GM10847 (cell line): ENCODE results near the gene PTRHD1.

ENCODE experiments used
- POLR2A ChIP-seq: IDR thresholded peaks from 2 replicates; pipeline ENCODE4 v1.6.1; 2011; ENCODE audit not compliant: insufficient read length; ENCODE audit errors: extremely low read depth

The PTRHD1 gene

DNA sequence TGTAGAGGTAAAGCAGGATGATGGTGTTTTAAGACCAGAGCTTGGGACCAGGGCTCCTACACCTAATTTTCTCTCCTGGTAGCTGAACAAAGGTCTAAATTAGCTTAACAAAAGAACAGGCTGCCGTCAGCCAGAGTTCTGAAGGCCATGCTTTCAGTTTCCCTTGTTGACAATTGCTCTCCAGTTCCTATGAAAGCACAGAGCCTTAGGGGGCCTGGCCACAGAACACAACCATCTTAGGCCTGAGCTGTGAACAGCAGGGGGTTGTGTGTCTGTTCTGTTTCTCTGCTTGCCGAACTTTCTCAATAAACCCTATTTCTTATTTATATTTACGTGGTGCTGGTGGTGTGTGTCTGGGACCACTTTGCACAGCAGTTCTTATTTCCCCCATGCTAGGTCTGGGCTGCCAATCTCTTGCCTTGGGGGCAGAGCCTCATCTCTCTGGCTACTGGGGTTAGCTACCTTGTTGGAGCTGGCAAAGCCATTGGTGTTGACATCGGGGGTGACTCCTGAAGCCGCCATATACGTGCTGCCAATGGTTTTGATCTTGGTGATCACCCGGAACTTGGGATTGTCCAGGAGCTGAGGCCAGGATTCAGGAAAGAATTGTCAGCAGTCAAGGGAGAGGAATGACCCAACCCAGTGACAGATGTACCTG, 29.0 kb upstream of the PTRHD1 start:
- no peak for TF ChIP-seq POLR2A

DNA sequence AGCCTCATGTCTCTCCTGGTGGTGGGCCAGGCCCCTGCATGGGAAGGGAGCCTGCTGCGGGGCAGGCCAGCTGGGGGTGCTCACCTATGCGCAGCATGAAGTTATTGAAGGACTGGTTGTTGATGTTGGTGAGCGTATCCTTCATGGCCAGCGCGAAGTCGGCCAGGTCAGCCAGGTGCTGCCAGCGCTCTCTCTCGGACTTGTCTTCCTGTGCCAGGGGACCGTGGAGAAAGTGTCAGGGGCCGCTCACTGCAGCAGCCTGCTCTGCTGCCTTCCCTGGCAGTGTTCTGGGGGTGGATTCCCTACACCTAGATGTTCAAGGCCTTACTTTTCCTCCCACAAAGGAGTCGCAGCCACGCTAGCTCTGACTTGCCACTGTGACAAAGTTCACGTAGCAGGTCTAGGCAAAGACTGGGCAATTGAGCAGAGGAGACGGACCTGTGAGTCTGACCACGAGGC, 28.3 kb upstream of the PTRHD1 start:
- TF ChIP-seq POLR2A: no peak

DNA sequence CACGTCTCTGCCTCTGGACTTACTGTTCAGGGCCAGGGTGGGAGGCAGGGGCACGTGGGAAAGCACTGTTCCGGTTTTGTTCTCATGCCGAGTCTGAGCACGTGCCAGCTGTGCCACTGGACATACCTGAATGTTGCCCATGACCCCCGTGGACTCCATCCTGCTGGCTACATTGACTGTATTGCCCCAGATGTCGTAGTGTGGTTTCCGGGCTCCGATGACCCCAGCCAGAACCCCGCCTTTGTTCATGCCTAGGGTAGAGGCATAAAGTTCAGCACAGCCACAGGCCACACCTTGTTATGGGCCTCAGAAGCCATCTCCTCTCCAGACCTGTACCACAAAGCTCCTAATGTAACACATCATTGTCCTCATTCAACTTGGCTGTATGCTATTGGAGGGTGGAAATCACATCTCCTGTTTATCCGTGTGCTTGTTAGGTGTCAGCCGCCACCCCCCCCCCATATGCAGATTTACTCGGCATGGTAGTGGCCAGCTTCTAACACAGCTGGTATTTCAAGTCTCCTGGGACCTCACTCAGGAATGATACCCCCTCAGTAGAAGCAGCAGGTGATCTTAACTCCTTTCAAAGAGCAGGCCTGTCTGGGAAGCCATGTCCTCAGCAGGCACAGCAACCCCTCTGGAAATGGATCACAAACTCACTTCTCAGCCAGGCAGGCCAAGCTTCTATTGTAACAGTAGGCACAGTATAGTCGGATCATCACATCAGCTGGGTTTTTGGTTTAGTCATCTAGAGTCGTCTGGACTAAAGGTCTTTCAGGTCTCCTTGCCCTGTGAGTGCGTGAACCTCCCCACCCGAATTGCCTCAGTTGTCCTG, 27.6 kb upstream of the PTRHD1 start:
- no peak for TF ChIP-seq POLR2A

DNA sequence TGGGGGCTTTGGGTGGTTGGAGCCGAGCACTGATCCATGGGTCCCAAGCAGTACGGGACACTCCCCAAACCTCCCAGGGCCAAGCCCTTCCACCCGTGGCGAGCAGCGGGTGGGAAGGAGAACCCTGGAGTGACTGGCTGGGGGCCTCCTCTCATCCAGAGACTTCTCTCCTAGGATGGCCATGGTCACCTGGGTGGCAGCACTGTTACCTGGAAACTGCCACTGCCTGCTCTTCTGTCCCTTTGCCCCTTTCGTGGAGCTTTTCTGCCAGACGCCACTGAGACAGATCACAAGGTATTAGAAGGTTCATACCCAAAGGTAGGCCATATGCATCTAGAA, 27.0 kb upstream of the PTRHD1 start:
- no peak for TF ChIP-seq POLR2A

DNA sequence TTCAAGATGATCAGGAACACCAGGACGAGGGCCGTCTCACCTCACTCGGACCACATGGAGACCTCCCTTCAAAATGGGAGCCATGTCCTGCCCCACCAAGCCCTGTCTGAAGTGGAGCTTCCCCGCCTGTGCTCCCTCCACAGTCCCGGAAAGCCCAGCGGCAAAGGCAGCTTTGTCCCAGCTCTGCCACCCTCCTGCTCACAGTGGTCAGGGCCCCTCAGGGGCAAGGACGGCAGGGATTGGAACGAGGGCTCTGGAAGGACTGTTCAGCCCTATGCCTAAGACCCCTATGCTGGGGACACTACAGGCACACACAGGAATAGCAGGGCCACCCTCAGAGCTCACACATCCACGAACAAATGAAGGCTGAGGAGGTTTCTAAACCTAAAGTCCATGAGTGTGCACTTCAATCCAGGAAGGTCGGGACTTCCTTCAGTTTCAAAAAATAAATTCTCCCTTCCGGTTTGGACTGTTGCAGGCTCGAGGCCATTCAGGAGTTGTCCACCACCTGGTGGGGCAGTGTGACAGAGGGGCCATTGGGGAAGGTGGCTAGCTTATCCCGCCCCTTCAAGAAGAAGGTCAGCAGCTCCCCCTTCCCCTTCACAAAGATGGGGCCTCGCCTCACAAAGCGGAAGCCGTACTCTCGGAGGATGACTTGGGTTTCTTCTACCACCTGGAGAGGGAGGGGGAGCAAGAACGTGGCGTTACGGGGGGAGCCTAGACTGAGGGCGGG, 26.4 kb upstream of the PTRHD1 start:
- no peak for TF ChIP-seq POLR2A

DNA sequence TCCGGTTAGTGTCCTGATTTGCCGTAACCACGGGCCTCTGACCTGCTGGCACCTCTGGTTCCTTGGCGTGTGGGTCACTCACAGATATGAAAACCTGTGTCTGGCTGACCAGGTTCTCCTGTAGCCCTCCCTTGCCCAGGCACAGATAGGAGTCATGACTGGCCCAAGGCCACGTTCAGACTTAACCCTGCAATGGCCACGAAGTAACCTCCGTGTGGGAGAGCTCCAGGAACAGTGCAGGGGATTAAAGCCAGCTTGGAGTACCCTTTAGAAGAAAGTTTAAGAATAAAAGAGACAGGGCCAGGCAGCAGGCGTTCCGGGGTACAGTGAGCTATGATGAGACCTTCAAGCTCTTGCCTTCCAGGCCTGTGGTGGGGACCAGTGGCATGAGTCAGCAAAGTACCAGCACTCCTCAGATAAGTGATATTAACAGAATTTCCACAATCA, 25.6 kb upstream of the PTRHD1 start:
- no peak for TF ChIP-seq POLR2A

DNA sequence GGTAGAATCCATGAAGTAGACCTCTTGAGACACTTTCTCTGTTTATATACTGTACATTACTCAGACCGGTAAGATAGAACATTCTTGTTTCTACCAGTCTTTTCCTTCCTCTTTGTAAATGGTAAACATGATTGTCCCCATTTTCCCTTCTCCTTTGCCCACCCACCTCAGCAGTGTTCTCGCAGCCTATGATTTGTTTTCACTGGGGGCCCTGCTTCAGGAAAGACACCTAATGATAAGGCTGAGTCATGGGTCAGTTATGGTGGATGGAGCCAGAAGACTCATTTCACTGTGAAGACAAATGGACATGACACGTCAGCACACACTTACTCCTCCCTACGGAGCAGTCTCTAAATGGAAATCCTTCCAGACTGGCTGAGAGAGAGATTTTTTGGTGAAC, 23.7 kb upstream of the PTRHD1 start:
- TF ChIP-seq POLR2A: no peak

DNA sequence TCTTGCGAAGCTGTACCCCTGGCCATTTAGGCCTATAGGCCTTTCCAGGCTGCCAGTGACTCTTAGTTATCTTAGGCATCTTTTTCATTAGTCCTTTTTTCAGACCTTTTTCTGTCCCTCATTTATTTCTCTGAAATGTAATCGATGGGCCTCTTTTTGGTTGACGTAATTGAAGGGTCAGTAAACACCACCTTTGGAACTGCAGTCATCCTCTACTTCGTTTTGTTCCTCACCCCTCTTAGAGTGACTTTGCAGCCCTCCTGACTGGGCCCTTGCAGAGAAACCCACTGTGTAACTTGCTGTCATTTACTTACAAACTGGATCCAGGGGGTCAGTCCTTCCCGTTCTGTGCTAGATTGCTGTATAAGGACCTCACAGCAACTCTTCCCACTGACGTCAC, 23.2 kb upstream of the PTRHD1 start:
- no peak for TF ChIP-seq POLR2A

DNA sequence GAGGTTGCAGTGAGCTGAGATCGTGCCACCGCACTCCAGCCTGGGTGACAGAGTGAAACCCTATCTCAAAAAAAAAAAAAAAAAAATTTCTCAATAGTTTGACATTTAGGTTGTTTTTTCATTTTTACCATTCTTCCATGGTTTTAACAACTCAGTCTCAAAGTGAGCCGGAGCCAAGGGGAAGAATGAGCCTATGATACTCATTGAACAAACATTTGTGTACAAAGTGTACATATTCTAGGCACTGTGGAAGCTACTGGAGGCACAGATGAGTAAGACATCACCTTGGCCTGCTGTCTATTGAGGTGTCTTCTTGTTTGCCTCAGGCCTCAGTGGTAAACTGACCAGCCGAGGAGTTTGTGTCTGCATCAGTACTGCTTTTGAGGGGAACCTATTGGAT, 22.0 kb upstream of the PTRHD1 start:
- no peak for TF ChIP-seq POLR2A

DNA sequence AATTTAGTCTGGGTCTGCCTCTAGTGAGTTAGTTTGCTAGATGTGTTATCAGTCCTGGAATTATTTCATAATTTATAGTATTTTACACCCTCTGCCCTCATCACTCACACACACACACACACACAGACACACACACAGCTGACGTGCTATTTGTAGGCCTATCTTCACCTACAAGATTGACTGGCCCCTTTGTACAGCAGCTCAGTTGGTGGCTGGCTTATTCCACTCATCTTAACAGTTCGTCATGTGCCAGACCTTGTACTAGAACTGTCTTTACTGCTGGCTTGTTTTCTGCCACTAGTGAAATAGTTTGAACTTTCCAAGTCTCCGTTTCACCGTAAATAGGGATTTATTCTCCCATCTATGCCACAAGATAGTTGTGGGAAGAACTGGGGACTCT, 21.3 kb upstream of the PTRHD1 start:
- no peak for TF ChIP-seq POLR2A

DNA sequence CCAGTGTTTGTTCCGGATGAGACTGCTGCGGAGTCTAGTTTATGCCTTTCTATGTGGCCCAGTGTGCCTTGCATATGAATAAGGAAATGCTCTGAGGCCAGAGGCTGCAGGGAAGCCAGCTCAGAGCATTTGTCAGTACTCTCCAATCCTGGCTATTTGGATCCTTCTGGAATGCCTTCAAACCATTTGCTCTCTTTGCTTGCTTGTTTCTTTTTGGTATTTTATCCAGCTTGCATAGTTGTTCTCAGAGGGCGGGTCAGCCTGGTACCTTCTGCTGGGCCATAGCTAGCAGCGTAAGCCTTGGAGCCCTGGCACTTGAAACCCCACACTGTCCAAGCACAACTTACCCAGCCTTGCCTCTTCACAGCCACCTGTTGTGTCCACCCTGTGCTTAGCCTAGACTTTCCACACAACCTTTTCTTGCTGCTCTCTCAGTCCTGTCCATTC, 20.5 kb upstream of the PTRHD1 start:
- no peak for TF ChIP-seq POLR2A

DNA sequence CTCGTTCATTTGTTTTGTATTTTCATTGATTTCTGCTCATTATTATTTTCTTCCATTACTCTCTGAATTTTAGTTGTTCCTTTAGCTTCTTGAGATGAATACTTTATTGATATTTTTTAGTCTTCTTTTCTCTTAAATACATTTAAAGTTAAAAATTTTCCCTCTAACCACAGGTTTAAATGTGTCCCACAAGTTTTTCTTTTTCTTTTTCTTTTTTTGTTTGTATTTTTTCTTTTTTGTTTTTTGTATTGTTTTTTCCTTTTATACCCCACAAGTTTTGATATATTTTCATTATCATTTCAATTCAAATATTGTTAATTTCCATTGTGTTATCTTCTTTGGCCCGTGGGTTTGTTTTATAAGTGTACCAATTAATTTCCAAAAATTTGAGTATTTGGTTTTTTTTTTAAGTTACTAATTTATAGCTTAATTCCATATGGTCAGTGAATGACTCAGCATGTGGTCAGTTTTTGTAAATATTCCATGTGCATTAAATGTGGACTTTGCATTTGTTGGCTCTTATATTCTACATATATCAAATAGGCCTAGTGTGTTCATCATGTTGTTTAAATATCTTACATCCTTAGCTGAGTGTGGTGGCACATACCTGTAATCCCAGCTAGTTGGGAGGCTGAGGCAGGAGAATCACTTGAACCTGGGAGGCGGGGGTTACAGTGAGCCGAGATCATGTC, 16.3 kb upstream of the PTRHD1 start:
- TF ChIP-seq POLR2A: no peak

DNA sequence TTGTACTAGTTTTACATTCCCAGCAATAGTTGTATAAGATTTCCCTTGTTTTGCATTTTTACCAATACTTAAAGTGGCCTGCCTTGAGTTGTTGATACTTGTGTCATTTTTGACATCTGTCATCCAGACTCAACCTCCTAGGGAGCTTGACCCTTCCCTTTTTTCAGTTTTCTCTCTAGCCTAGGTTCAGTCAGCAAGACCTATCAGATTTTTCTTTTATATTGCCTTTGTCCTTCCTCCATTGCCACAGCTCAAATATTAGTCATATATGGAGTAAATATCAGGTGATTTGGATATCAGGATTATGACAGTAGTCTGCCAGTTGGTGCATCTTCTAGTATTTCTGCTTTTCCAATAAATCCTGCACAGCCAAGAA, 13.5 kb upstream of the PTRHD1 start:
- no peak for TF ChIP-seq POLR2A

DNA sequence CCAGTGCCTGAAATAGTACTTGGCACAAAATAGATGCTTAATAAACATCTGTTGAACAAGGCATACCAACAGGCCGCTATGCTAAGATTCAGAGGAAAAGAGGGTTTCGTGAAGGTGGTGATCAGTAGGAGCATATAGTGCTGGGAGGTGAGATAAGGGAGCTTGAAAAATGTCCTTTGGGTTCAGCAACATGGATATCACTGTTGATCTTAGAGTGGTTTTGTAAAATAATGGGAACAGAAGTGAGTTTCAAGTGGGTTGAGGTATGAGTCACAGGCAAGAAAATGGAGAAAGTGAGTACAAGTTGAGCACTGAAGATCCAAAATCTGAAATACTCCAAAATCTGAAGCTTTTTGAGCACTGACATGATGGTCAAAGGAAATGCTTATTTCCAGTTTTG, 4.5 kb upstream of the PTRHD1 start:
- no peak for TF ChIP-seq POLR2A

DNA sequence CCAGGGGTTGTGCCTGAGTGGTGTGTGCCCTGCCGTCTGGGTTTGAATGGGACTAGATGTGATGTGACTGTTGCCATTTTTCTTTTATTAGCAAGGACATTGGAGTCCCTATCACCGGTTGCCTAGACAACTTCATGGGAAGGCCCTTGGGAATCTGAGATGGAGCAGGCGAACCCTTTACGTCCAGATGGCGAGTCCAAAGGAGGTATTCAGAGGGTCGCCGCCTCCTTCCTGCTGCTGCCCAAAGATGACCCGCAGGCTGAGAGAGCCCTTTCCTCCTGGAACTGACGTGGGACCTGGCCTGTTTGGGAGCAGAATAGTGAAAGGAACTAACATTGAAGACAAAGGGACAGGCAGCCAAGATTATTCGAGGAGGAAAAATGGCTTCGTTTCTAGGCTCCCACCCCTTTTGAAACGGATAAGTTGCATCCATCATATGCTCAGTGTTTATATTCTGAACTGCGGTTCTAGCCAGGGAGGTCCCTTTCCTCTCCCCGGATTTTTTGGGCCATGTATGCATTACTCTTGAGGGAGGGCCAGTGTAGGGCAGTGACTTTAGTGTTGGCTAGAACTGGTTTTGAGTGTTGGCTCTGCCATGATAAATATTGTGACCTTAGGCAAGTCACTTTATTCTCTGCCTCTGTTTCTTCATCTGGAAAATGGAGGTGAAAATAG, 707 bp upstream of the PTRHD1 start:
- no peak for TF ChIP-seq POLR2A
